Adrenal gland (tissue), 12 donors: Measurements from ENCODE around the gene FSIP1. TPM values are rescaled to one million over a fixed set of nuclear protein-coding genes. Genes with fewer than 3 reads are reported as not detected.

Source experiments
- DNase-seq, 7 donors: peaks; one replicate each; pipeline ENCODE4 v3.0.0-alpha.2; 2019 to 2020
- H3K27ac ChIP-seq, 5 donors: fragments of 200-600 bp; sonication (generic) in 4 of 5; 1 replicate in 3 of 5; 2 replicates in 2 of 5; pipeline versions ENCODE4 v1.5.1 to v1.8.0; 2016 to 2020; ENCODE audit warnings: mild to moderate bottlenecking in 1 of 5
- H3K27me3 ChIP-seq: fragments of 200-600 bp; 2 replicates; pipeline ENCODE4 v1.8.0; 2021
- H3K36me3 ChIP-seq, 2 donors: fragments of 200-600 bp; replicated peaks in 1 of 2; 1 replicate in 1 of 2; 2 replicates in 1 of 2; pipeline versions ENCODE4 v1.5.1 to v1.8.0; 2018 to 2022
- H3K4me1 ChIP-seq, 2 donors: fragments of 200-600 bp; replicated peaks in 1 of 2; 1 replicate in 1 of 2; 2 replicates in 1 of 2; pipeline versions ENCODE4 v1.5.1 to v1.8.0; 2018 to 2021
- H3K4me3 ChIP-seq, 4 donors: fragments of 200-600 bp; sonication (generic) in 3 of 4; one replicate each; pipeline ENCODE4 v1.5.1; 2016 to 2018
- H3K9me3 ChIP-seq, 3 donors: fragments of 200-600 bp; sonication (generic) in 1 of 3; replicated peaks in 1 of 3; 1 replicate in 2 of 3; 2 replicates in 1 of 3; pipeline versions ENCODE4 v1.5.1 to v1.8.0; 2016 to 2021
- CTCF ChIP-seq, 6 experiments: fragments of 450-650 bp in 4 of 6; fragments of 200-600 bp in 2 of 6; sonication (generic) in 1 of 6; IDR thresholded peaks; 1 replicate in 5 of 6; 2 replicates in 1 of 6; pipeline versions ENCODE4 v1.5.1 to v1.8.0; 2016 to 2021; ENCODE audit warnings: antibody characterized with exemption in 6 of 6, mild to moderate bottlenecking in 2 of 6, moderate library complexity in 1 of 6
- POLR2A ChIP-seq, 2 donors: fragments of 450-650 bp; IDR thresholded peaks; one replicate each; pipeline ENCODE4 v1.6.1; 2017; ENCODE audit warnings: antibody characterized with exemption in 2 of 2, mild to moderate bottlenecking in 2 of 2, moderate library complexity in 1 of 2
- WGBS, 4 donors: extraction: QIAGEN DNeasy Blood & Tissue Kit in 2 of 4; methylation state at CpG; one replicate each; pipeline versions ENCODE4 v1.1.5 to v1.1.7; 2013 to 2017; 5-methylcytosine and 5-hydroxymethylcytosine counted together
- intact Hi-C, 2 donors: fragments of 100-400 bp; cut with DNase I; formaldehyde crosslinking; loops; one replicate each; pipeline versions ENCODE4 v1.14.1 to v1.15.0; 2022 to 2023
- polyA plus RNA-seq, 3 donors: library from polyadenylated mRNA; stranded (reverse); fragments of 200-250 nt in 2 of 3; fragments of 350-450 nt in 1 of 3; fragmentation: Illumina TruSeq in 1 of 3; extraction: RNeasy Lipid Tissue Mini Kit (QIAGEN cat#74804) in 1 of 3; gene quantifications; one replicate each; pipeline ENCODE4 v1.2.3, GENCODE V29; 2013 to 2014
- total RNA-seq, 9 donors: library from RNA; depleted of rRNA in 4 of 9; stranded (reverse); fragments of >200 nt in 4 of 9; fragments of 120-200 nt in 1 of 9; fragmentation: NEBNext Ultra II Directional in 1 of 9; extraction: Animal tissue kit (Norgen Biotek cat#: 25700) in 1 of 9; gene quantifications; one replicate each; pipeline versions ENCODE4 v1.1.0 to v1.2.4, GENCODE V29; 2013 to 2023
- donor health status: healthy with polysubstance abuse.
- donor health status: Bipolar disorder and iron deficiency.
- donor health status: DM: yes; HTN: yes; CAD: no.
- donor health status: DM: no; HTN: no; CAD: no.
- donor health status: DM: no; HTN: no; CAD: no.
- donor health status: DM: yes; HTN: yes; CAD: no.

FSIP1 gene
- total and polyA plus RNA-seq, 12 donors, result 0.11 to 0.60 (median 0.25) TPM; not detected in 2

- Histone ChIP-seq H3K27ac (no peak overlapping the region), H3K9me3 (no peaks in the 10 kb centered on the region), H3K27me3 (peaks cover 9% of the 10 kb centered on the region), H3K36me3 (no peaks in the 10 kb centered on the region), H3K4me3 (no peak overlapping the region), H3K4me1 (no peaks in the 10 kb centered on the region)
- whole genome bisulfite sequencing, 4 donors, result 30 to 41% (median 36%) methylated on average over 4 of the region's 4 CpGs
- no peak for DNase-seq
- TF ChIP-seq POLR2A (IDR thresholded peaks at IDR 0.05) (no peak), CTCF (IDR thresholded peaks at IDR 0.05) (no peak)
- intact Hi-C loops, result loop anchor here in 1 of 2 donors (10.0 kb wide), 1 partner anchor 192 kb away; no protein-coding TSS in a partner anchor
Measured at GRCh38 chr15:39792844-39793335, 10.2 kb upstream of the FSIP1 start.

DNA sequence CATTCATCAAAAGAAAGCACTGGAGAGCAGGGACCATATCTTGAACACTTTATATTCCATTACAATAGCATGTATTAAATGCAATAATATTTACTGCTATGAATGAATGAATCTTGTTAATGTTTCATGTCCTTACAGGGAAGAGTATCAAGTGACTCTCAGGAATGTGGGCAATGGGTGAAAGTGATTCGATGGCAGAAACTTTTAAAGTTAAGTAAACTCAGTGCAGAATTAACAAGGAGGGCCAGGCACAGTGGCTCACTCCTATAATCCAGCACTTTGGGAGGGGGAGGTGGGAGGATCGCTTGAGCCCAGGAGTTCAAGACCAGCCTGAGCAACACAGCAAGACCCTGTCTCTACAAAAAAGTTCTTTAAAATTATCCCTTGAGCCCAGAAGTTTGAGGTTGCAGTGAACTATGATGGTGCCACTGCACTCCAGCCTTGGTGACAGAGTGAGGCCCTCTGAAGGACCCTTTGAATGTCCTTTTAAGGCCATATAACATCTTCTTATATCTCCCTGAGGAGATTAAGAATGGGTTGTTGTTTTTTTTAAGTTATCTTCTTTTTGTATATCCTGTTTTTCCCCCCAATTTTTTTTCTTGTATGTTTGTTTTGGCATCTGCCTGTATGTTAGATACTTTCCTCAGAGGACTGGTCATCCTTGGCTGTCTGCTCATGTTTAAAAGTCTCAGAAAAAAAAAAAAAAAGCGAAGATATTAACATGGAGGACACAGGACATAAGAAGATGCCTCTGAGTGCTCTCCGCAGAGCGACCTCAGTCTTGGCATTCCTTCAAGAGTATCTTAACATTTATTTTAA is 9.6 kb upstream of the FSIP1 start:
- TF ChIP-seq CTCF (IDR thresholded peaks at IDR 0.05) (no peak), POLR2A (IDR thresholded peaks at IDR 0.05) (no peak)
- intact Hi-C loops, result loop anchor here in 1 of 2 donors (10.0 kb wide), 1 partner anchor 193 kb away; no protein-coding TSS in a partner anchor
- no peaks in the 10 kb centered on the region for H3K36me3 ChIP-seq
- H3K27me3 ChIP-seq, result peaks cover 9% of the 10 kb centered on the region
- H3K4me1 ChIP-seq, result no peaks in the 10 kb centered on the region
- H3K27ac ChIP-seq, result no peak overlapping the region
- H3K4me3 ChIP-seq, result no peak overlapping the region
- no peaks in the 10 kb centered on the region for H3K9me3 ChIP-seq
- no peak for DNase-seq
- WGBS, 4 donors, result 68 to 77% (median 71%) methylated on average over 5 of the region's 5 CpGs

GRCh38 chr15:39789736-39790135 is 7.1 kb upstream of the FSIP1 start:
- no peak for DNase-seq
- H3K27me3 ChIP-seq, result no peaks in the 10 kb centered on the region
- no peaks in the 10 kb centered on the region for H3K9me3 ChIP-seq
- intact Hi-C loops, result loop anchor here (10.0 kb wide), 2 partner anchors 95 to 195 kb away; no protein-coding TSS in a partner anchor
- TF ChIP-seq POLR2A (IDR thresholded peaks at IDR 0.05) (no peak), CTCF (IDR thresholded peaks at IDR 0.05) (no peak)
- WGBS, 4 donors, result 62 to 75% (median 70%) methylated on average over 4 of the region's 4 CpGs
- H3K36me3 ChIP-seq, result no peaks in the 10 kb centered on the region
- peaks cover 0 to 7% of the 10 kb centered on the region in 2 donors for H3K4me1 ChIP-seq
- H3K4me3 ChIP-seq, result no peak overlapping the region
- H3K27ac ChIP-seq, result no peak overlapping the region

DNA sequence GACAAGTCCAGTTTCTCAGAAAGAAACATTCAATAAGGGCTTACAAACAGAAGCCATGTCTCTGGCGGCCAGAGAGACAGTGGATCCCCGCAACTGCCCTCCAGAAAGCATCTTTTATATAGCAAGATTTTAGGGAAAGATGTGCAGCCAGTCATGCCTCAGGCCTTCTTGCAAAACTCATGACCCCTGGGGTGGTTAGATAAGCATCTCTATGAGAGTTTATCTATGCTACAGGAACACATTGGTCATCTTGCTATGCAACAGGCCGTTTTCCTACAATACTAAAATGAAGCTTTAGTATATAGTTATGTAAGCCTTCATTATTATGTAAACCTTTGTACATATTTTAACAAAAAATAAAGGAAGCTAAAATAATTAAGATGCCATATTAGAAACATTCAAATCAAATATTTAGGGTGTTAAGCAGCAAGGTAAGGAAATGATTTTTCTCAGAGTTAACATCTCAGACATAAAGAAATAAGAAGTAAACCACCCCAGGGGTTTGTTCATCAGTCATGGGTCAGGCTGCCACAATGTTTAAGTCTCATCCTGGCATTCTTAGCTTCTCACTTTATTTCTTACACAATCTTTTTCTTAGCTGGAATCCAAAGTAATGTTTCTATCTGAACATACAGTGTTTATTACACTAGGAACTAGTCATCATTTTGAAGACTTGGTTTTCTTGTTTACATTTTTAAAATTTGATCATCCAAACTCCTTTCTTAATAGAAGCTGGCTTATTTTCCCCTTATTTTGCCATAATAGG is 6.3 kb upstream of the FSIP1 start:
- Histone ChIP-seq H3K9me3 (no peaks in the 10 kb centered on the region), H3K4me3 (no peak overlapping the region), H3K27ac (no peak overlapping the region), H3K27me3 (no peaks in the 10 kb centered on the region), H3K4me1 (peaks cover 0 to 13% of the 10 kb centered on the region in 2 donors), H3K36me3 (no peaks in the 10 kb centered on the region)
- intact Hi-C loops, result loop anchor here in 1 of 2 donors (10.0 kb wide), 1 partner anchor 96 kb away; no protein-coding TSS in a partner anchor
- DNase-seq, result no peak
- TF ChIP-seq CTCF (IDR thresholded peaks at IDR 0.05) (no peak), POLR2A (IDR thresholded peaks at IDR 0.05) (no peak)
- 62 to 76% (median 72%) methylated on average over 3 of the region's 3 CpGs for WGBS, 4 donors
